Epithelial cell of esophagus (primary cell): Measurements from ENCODE around the gene CD151.

ENCODE experiments used
- DNase-seq: peaks from one replicate; pipeline ENCODE4 v3.0.0; 2010; ENCODE audit warnings: low read depth
- H3K4me3 ChIP-seq: 2 replicates; pipeline ENCODE4 v1.5.1; 2011; ENCODE audit warnings: mild to moderate bottlenecking, low read length, control low read depth
- CTCF ChIP-seq: IDR thresholded peaks from 2 replicates; pipeline ENCODE4 v1.5.1; 2011; ENCODE audit warnings: low read depth, mild to moderate bottlenecking, low read length, control low read depth, inconsistent platforms; ENCODE audit not compliant: insufficient read depth; ENCODE audit errors: missing control alignments

Gene CD151

GRCh38 chr11:866481-866880 is 33.7 kb downstream of the CD151 start:
- no peak for TF ChIP-seq CTCF
- no peak for DNase-seq
- H3K4me3 ChIP-seq, result no peak overlapping the region

GRCh38 chr11:867856-868358 is 35.2 kb downstream of the CD151 start:
- TF ChIP-seq CTCF, result no peak
- no peak for DNase-seq
- H3K4me3 ChIP-seq, result no peak overlapping the region

GRCh38 chr11:868394-868793 is 35.6 kb downstream of the CD151 start:
- no peak overlapping the region for H3K4me3 ChIP-seq
- no peak for TF ChIP-seq CTCF

GRCh38 chr11:868802-869201 is 36.0 kb downstream of the CD151 start:
- no peak for TF ChIP-seq CTCF
- no peak overlapping the region for H3K4me3 ChIP-seq
- DNase-seq, result no peak

More at GRCh38 chr11:868394-868793, 35.6 kb downstream of the CD151 start:
- no peak for DNase-seq

- no peak overlapping the region for H3K4me3 ChIP-seq
- no peak for DNase-seq
- no peak for TF ChIP-seq CTCF
Observed at GRCh38 chr11:869399-870126, 36.8 kb downstream of the CD151 start.

GRCh38 chr11:870127-870413 is 37.3 kb downstream of the CD151 start:
- no peak overlapping the region for H3K4me3 ChIP-seq
- TF ChIP-seq CTCF, result peak; percentile 11
- no peak for DNase-seq

- H3K4me3 ChIP-seq, result no peak overlapping the region
- DNase-seq, result no peak
- no peak for TF ChIP-seq CTCF
Observed at GRCh38 chr11:870418-870817, 37.7 kb downstream of the CD151 start.
